A549 (cell line): Measurements from ENCODE around the gene CRACDL. TPM values are rescaled to one million over a fixed set of nuclear protein-coding genes. Genes with fewer than 3 reads are reported as not detected.
A peak's percentile ranks its signal among the peaks of the same experiment; 100 is the strongest.

ENCODE experiments used
- ATAC-seq, 2 experiments: fragments of 200-7000 bp in 1 of 2; fragments of >200 bp in 1 of 2; cut with Nextera tagmentation in 1 of 2; cut with Tn5 transposase in 1 of 2; 3 replicates each; pipeline versions ENCODE4 v1.8.0 to v1.9.1; 2018 to 2020; ENCODE audit warnings: mild to moderate bottlenecking in 1 of 2, moderate library complexity in 1 of 2
- CTCF ChIA-PET: fragments of 300-600 bp; sonication (Branson Sonifier 250); formaldehyde crosslinking; extraction: SDS; loops from one replicate; lab custom pipeline; 2021; ENCODE audit warnings: antibody characterized with exemption, inconsistent platforms; lab: Yijun Ruan, JAX
- POLR2A ChIA-PET: fragments of 350-600 bp; formaldehyde crosslinking; extraction: SDS; loops from one replicate; lab custom pipeline; 2021; ENCODE audit warnings: antibody characterized with exemption, inconsistent platforms; lab: Yijun Ruan, JAX
- DNase-seq, 2 experiments: peaks; one replicate each; pipeline versions ENCODE4 v3.0.0 to v3.0.0-alpha.2; 2011 to 2016; ENCODE audit warnings: low read depth in 1 of 2, low spot score in 1 of 2
- FAIRE-seq: peaks from 2 replicates; lab custom pipeline; 2011; peaks lifted over from hg19 to GRCh38; lab: Jason Lieb, UNC
- H3K27ac ChIP-seq, 2 experiments: fragments of >200 bp; sonication (Bioruptor Twin); formaldehyde crosslinking; 3 replicates each; pipeline ENCODE4 v1.5.1; 2016 to 2017
- H3K4me1 ChIP-seq: fragments of >200 bp; sonication (Bioruptor Twin); formaldehyde crosslinking; 3 replicates; pipeline ENCODE4 v1.6.1; 2016
- H3K4me2 ChIP-seq: fragments of >200 bp; sonication (Bioruptor Twin); formaldehyde crosslinking; 3 replicates; pipeline ENCODE4 v1.6.1; 2016
- H3K4me3 ChIP-seq: fragments of >200 bp; sonication (Bioruptor Twin); formaldehyde crosslinking; 3 replicates; pipeline ENCODE4 v1.5.1; 2016
- H3K9me3 ChIP-seq: fragments of >200 bp; sonication (Bioruptor Twin); formaldehyde crosslinking; 3 replicates; pipeline ENCODE4 v1.6.1; 2016
- CBX2 ChIP-seq: fragments of 200-600 bp; sonication (generic); IDR thresholded peaks from 2 replicates; pipeline ENCODE4 v1.6.1; 2016; ENCODE audit warnings: low read depth, mild to moderate bottlenecking, borderline replicate concordance
- CBX8 ChIP-seq: fragments of 200-600 bp; sonication (generic); IDR thresholded peaks from 2 replicates; pipeline ENCODE4 v1.6.1; 2016
- CEBPB ChIP-seq, 2 experiments: fragments of >200 bp in 1 of 2; sonication (Bioruptor Twin) in 1 of 2; formaldehyde crosslinking in 1 of 2; IDR thresholded peaks; 2 replicates each; pipeline ENCODE4 v1.6.1; 2012 to 2016
- CHD4 ChIP-seq: fragments of 200-600 bp; sonication (generic); IDR thresholded peaks from 2 replicates; pipeline ENCODE4 v1.6.1; 2016; ENCODE audit warnings: antibody characterized with exemption, mild to moderate bottlenecking, borderline replicate concordance
- E2F6 ChIP-seq: IDR thresholded peaks from 2 replicates; pipeline ENCODE4 v1.6.1; 2012; ENCODE audit warnings: low read depth, borderline replicate concordance
- FOSL2 ChIP-seq, 2 experiments: fragments of 450-650 bp in 1 of 2; fragments of >200 bp in 1 of 2; sonication (Bioruptor Twin) in 1 of 2; formaldehyde crosslinking; IDR thresholded peaks; 2 replicates each; pipeline versions ENCODE4 v1.5.0 to v1.6.1; 2016 to 2020; ENCODE audit warnings: mild to moderate bottlenecking in 1 of 2, moderate library complexity in 1 of 2
- HEYL ChIP-seq: fragments of 250-450 bp; sonication (Bioruptor Pico); IDR thresholded peaks from 2 replicates; pipeline ENCODE4 v1.8.0; 2021; ENCODE audit warnings: mild to moderate bottlenecking, moderate library complexity
- HOXB13 ChIP-seq: fragments of 250-450 bp; sonication (Bioruptor Pico); IDR thresholded peaks from 2 replicates; pipeline ENCODE4 v1.5.0; 2020; ENCODE audit warnings: low read depth, mild to moderate bottlenecking, moderate library complexity
- JUN ChIP-seq, 2 experiments: fragments of >200 bp; sonication (Bioruptor Twin); formaldehyde crosslinking; IDR thresholded peaks; 2 replicates in 1 of 2; 3 replicates in 1 of 2; pipeline ENCODE4 v1.6.1; 2016 to 2017
- MAFK ChIP-seq: fragments of 450-650 bp; IDR thresholded peaks from 2 replicates; pipeline ENCODE4 v1.6.1; 2014; ENCODE audit not compliant: partially characterized antibody
- MAZ ChIP-seq: fragments of 150-350 bp; IDR thresholded peaks from 2 replicates; pipeline ENCODE4 v1.6.1; 2014; ENCODE audit warnings: antibody characterized with exemption, low read depth, low read length, borderline replicate concordance
- NFE2L2 ChIP-seq: fragments of 150-350 bp; conservative IDR thresholded peaks from 2 replicates; pipeline ENCODE4 v1.6.1; 2014; ENCODE audit warnings: low read length
- NR3C1 ChIP-seq: fragments of >200 bp; sonication (Bioruptor Twin); formaldehyde crosslinking; IDR thresholded peaks from 3 replicates; pipeline ENCODE4 v1.6.1; 2017
- PHF8 ChIP-seq: fragments of 200-600 bp; sonication (generic); IDR thresholded peaks from 2 replicates; pipeline ENCODE4 v1.6.1; 2016; ENCODE audit warnings: low read depth, mild to moderate bottlenecking, antibody characterized with exemption, moderate library complexity, borderline replicate concordance
- POLR2A ChIP-seq: IDR thresholded peaks from 2 replicates; pipeline ENCODE4 v1.6.1; 2012; ENCODE audit warnings: mild to moderate bottlenecking, low read length
- RFX5 ChIP-seq: fragments of 450-650 bp; IDR thresholded peaks from 2 replicates; pipeline ENCODE4 v1.7.1; 2014; ENCODE audit warnings: antibody characterized with exemption, mild to moderate bottlenecking, moderate library complexity
- SMC3 ChIP-seq: fragments of >200 bp; sonication (Bioruptor Twin); formaldehyde crosslinking; IDR thresholded peaks from 3 replicates; pipeline ENCODE4 v1.6.1; 2018; ENCODE audit warnings: inconsistent platforms
- SREBF2 ChIP-seq: fragments of 450-650 bp; IDR thresholded peaks from 2 replicates; pipeline ENCODE4 v1.6.1; 2014; ENCODE audit warnings: mild to moderate bottlenecking, moderate library complexity
- TP53 ChIP-seq: fragments of 250-450 bp; sonication (Bioruptor Pico); IDR thresholded peaks from 2 replicates; pipeline ENCODE4 v1.5.0; 2021; ENCODE audit warnings: mild to moderate bottlenecking, moderate library complexity
- ZSCAN20 ChIP-seq: fragments of 250-450 bp; sonication (Bioruptor Pico); IDR thresholded peaks from 2 replicates; pipeline ENCODE4 v1.8.0; 2022; ENCODE audit warnings: mild to moderate bottlenecking, moderate library complexity
- WGBS: methylation state at CpG from one replicate; pipeline ENCODE4 v1.1.6; 2017; ENCODE audit errors: missing lambda C conversion rate; 5-methylcytosine and 5-hydroxymethylcytosine counted together
- polyA plus RNA-seq, 4 experiments: library from polyadenylated mRNA; depleted of rRNA in 3 of 4; stranded (reverse); fragments of >200 nt; fragmentation: RNase III in 1 of 4; extraction: RNeasy Plus Mini Kit Qiagen cat#74134 plus additional on column Dnase treatment in 1 of 4; gene quantifications; 2 replicates in 3 of 4; 3 replicates in 1 of 4; pipeline ENCODE4 v1.2.3, GENCODE V29; 2011 to 2017
- TF ChIP-seq, protein P1 (sequence below): fragments of >200 bp; sonication (Bioruptor Twin); formaldehyde crosslinking; IDR thresholded peaks from 2 replicates; pipeline ENCODE4 v1.6.1; 2016
- TF ChIP-seq, protein P2 (sequence below): IDR thresholded peaks from 2 replicates; pipeline ENCODE4 v1.6.1; 2012
- TF ChIP-seq, protein P3 (sequence below): fragments of 450-650 bp; IDR thresholded peaks from 2 replicates; pipeline ENCODE4 v1.6.1; 2014; ENCODE audit warnings: antibody characterized with exemption

CRACDL gene
- polyA plus RNA-seq, 2 of the 4 experiments (the other 2 are of a cell fraction), result 0.21 to 0.36 TPM

- TF ChIP-seq SMC3 (no peak), CBX8 (no peak), RFX5 (no peak), CHD4 (no peak), ZSCAN20 (no peak)
- TF ChIP-seq, protein P1, sequence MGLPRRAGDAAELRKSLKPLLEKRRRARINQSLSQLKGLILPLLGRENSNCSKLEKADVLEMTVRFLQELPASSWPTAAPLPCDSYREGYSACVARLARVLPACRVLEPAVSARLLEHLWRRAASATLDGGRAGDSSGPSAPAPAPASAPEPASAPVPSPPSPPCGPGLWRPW, result no peak
- TF ChIP-seq, protein P2, sequence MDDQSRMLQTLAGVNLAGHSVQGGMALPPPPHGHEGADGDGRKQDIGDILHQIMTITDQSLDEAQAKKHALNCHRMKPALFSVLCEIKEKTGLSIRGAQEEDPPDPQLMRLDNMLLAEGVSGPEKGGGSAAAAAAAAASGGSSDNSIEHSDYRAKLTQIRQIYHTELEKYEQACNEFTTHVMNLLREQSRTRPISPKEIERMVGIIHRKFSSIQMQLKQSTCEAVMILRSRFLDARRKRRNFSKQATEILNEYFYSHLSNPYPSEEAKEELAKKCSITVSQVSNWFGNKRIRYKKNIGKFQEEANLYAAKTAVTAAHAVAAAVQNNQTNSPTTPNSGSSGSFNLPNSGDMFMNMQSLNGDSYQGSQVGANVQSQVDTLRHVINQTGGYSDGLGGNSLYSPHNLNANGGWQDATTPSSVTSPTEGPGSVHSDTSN, result no peak
- Histone ChIP-seq H3K27ac (no peak overlapping the region), H3K4me3 (no peak overlapping the region), H3K9me3 (no peaks in the 10 kb centered on the region), H3K4me1 (no peaks in the 10 kb centered on the region), H3K4me2 (no peak overlapping the region)
- FAIRE-seq, result no peak
- ATAC-seq, result no peak
- ChIA-PET CTCF (no interaction called here), POLR2A (no interaction called here)
- 3% methylated on average over 1 of the region's 1 CpG for WGBS
- no peak for DNase-seq
These were observed 184.3 kb downstream of the CRACDL start for GRCh38 chr2:98751748-98752147.

- H3K9me3 ChIP-seq, result no peaks in the 10 kb centered on the region
- 41% methylated on average over 8 of the region's 9 CpGs for WGBS
- H3K4me3 ChIP-seq, result no peak overlapping the region
- POLR2A ChIA-PET, result no interaction called here
- ATAC-seq, result no peak
- no peak overlapping the region for H3K4me2 ChIP-seq
- CTCF ChIA-PET, result no interaction called here
- H3K27ac ChIP-seq, result no peak overlapping the region
- H3K4me1 ChIP-seq, result no peaks in the 10 kb centered on the region
- TF ChIP-seq MAFK (peak; percentile 56), POLR2A (no peak)
- FAIRE-seq, result no peak
- DNase-seq, result no peak
These were observed 185.3 kb downstream of the CRACDL start for GRCh38 chr2:98750593-98751282.

- H3K4me1 ChIP-seq, result no peaks in the 10 kb centered on the region
These were observed 187.0 kb downstream of the CRACDL start for GRCh38 chr2:98749066-98749450.

More at GRCh38 chr2:98749066-98749450, 187.0 kb downstream of the CRACDL start:
- no peak overlapping the region for H3K4me3 ChIP-seq
- H3K4me2 ChIP-seq, result no peak overlapping the region
- ChIA-PET POLR2A (no interaction called here), CTCF (no interaction called here)
- ATAC-seq (no peak), DNase-seq (no peak), FAIRE-seq (no peak)
- TF ChIP-seq TP53 (CRISPR knock-in tag) (no peak), HOXB13 (CRISPR knock-in tag) (no peak), SREBF2 (no peak), PHF8 (no peak), E2F6 (no peak), RFX5 (no peak), FOSL2 (IDR thresholded peaks at IDR 0.05) (no peak), FOSL2 (CRISPR knock-in tag; IDR thresholded peaks at IDR 0.05) (no peak), NR3C1 (no peak), HEYL (no peak), CBX8 (no peak), JUN (IDR thresholded peaks at IDR 0.05) (no peak), NFE2L2 (no peak), POLR2A (no peak), CBX2 (no peak), CEBPB (IDR thresholded peaks at IDR 0.05) (no peak), MAZ (no peak)
- TF ChIP-seq, protein P1, result no peak
- TF ChIP-seq, protein P2, result no peak
- TF ChIP-seq, protein P3, sequence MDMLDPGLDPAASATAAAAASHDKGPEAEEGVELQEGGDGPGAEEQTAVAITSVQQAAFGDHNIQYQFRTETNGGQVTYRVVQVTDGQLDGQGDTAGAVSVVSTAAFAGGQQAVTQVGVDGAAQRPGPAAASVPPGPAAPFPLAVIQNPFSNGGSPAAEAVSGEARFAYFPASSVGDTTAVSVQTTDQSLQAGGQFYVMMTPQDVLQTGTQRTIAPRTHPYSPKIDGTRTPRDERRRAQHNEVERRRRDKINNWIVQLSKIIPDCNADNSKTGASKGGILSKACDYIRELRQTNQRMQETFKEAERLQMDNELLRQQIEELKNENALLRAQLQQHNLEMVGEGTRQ, result no peak
- H3K9me3 ChIP-seq, result no peaks in the 10 kb centered on the region
- no peak overlapping the region for H3K27ac ChIP-seq
